ENCODE measurements around the gene SCG5.

GRCh38 chr15:32677238-32677750 lies 35.8 kb downstream of the SCG5 start:
- no peak for TF ChIP-seq CTCF (IDR thresholded peaks at IDR 0.05)
- no peak for TF ChIP-seq POLR2A (IDR thresholded peaks at IDR 0.05)

Measured in thyroid gland (tissue), 4 donors.